HepG2 (cell line): ENCODE data around the gene METTL26. TPM values are rescaled to one million over a fixed set of nuclear protein-coding genes. Genes with fewer than 3 reads are reported as not detected.

Experiments
- AGO1 ChIP-seq: fragments of 200-400 bp; formaldehyde crosslinking; IDR thresholded peaks from 2 replicates; pipeline ENCODE4 v1.6.1; 2017; ENCODE audit warnings: mild to moderate bottlenecking, low read depth, low read length, moderate library complexity; ENCODE audit not compliant: poor library complexity, severe bottlenecking
- GATAD1 ChIP-seq: IDR thresholded peaks from 2 replicates; pipeline ENCODE4 v1.6.1; 2016; ENCODE audit warnings: missing genetic modification reagents, missing compliant biosample characterization
- HOXA5 ChIP-seq: sonication (generic); formaldehyde crosslinking; IDR thresholded peaks from 2 replicates; pipeline ENCODE4 v1.4.0; 2020; ENCODE audit warnings: missing genetic modification reagents
- JDP2 ChIP-seq: sonication (generic); formaldehyde crosslinking; IDR thresholded peaks from 2 replicates; pipeline ENCODE4 v1.8.1; 2022; ENCODE audit warnings: missing genetic modification reagents, borderline replicate concordance
- MYC ChIP-seq: sonication (generic); formaldehyde crosslinking; IDR thresholded peaks from 2 replicates; pipeline ENCODE4 v1.9.0; 2021; ENCODE audit warnings: missing genetic modification reagents, borderline replicate concordance
- PTBP1 ChIP-seq: fragments of 200-400 bp; formaldehyde crosslinking; IDR thresholded peaks from 2 replicates; pipeline ENCODE4 v1.6.1; 2018; ENCODE audit warnings: low read length, low read depth; ENCODE audit not compliant: poor library complexity, severe bottlenecking
- SCMH1 ChIP-seq: sonication (generic); formaldehyde crosslinking; IDR thresholded peaks from 2 replicates; pipeline ENCODE4 v1.9.0; 2021; ENCODE audit warnings: missing genetic modification reagents, mild to moderate bottlenecking, borderline replicate concordance
- TAF1 ChIP-seq: sonication (generic); formaldehyde crosslinking; IDR thresholded peaks from 2 replicates; pipeline ENCODE4 v1.4.0; 2020; ENCODE audit warnings: missing genetic modification reagents
- ZNF251 ChIP-seq: sonication (generic); formaldehyde crosslinking; IDR thresholded peaks from 2 replicates; pipeline ENCODE4 v1.9.0; 2021; ENCODE audit warnings: mild to moderate bottlenecking, missing genetic modification reagents
- ZNF275 ChIP-seq: sonication (generic); formaldehyde crosslinking; IDR thresholded peaks from 2 replicates; pipeline ENCODE4 v1.8.0; 2022; ENCODE audit warnings: missing genetic modification reagents, mild to moderate bottlenecking, inconsistent platforms, borderline replicate concordance
- ZNF318 ChIP-seq: sonication (generic); formaldehyde crosslinking; IDR thresholded peaks from 2 replicates; pipeline ENCODE4 v1.4.0; 2020; ENCODE audit warnings: mild to moderate bottlenecking, missing genetic modification reagents
- ZNF414 ChIP-seq: sonication (generic); formaldehyde crosslinking; IDR thresholded peaks from 2 replicates; pipeline ENCODE4 v1.5.0; 2020; ENCODE audit warnings: missing genetic modification reagents
- ZNF761 ChIP-seq: sonication (generic); formaldehyde crosslinking; conservative IDR thresholded peaks from 2 replicates; pipeline ENCODE4 v1.4.0; 2020; ENCODE audit warnings: mild to moderate bottlenecking, missing genetic modification reagents
- polyA plus RNA-seq, 8 experiments: library from polyadenylated mRNA; depleted of rRNA in 3 of 8; stranded (reverse) in 7 of 8; unstranded in 1 of 8; fragments of >200 nt; fragmentation: Illumina TruSeq in 4 of 8; extraction: Trizol in 4 of 8; gene quantifications; 2 replicates each; pipeline versions ENCODE4 v1.2.1 to v1.2.3, GENCODE V29; 2011 to 2016; ENCODE audit warnings: low read depth in 4 of 8, missing spikeins in 1 of 8, mixed read lengths in 1 of 8; ENCODE audit not compliant: insufficient read depth in 1 of 8
- total RNA-seq, 5 experiments: library from RNA; depleted of rRNA; stranded (reverse); fragments of >200 nt; fragmentation: Illumina TruSeq; extraction: Trizol; gene quantifications; 2 replicates each; pipeline ENCODE4 v1.2.3, GENCODE V29; 2016; ENCODE audit warnings: low read depth in 1 of 5
- TF ChIP-seq, protein P1 (sequence below): sonication (generic); formaldehyde crosslinking; IDR thresholded peaks from 2 replicates; pipeline ENCODE4 v1.4.0; 2020; ENCODE audit warnings: missing genetic modification reagents, borderline replicate concordance

The METTL26 gene
- total and polyA plus RNA-seq, 2 of the 13 experiments (the other 11 are each of a cell fraction or from before 2014, with no cell fraction given), result 65.5 to 70.1 TPM

- TF ChIP-seq ZNF318 (CRISPR knock-in tag) (no peak), GATAD1 (CRISPR knock-in tag) (peak; percentile 45; the same call in 1 of the 2 replicates), ZNF761 (CRISPR knock-in tag) (no peak), HOXA5 (CRISPR knock-in tag) (no peak), ZNF414 (CRISPR knock-in tag) (peak; percentile 48; the same call in 1 of the 2 replicates), TAF1 (CRISPR knock-in tag) (no peak), AGO1 (no peak), MYC (CRISPR knock-in tag) (peak; percentile 51; the same call in 1 of the 2 replicates), ZNF251 (CRISPR knock-in tag) (no peak), ZNF275 (CRISPR knock-in tag) (no peak), SCMH1 (CRISPR knock-in tag) (no peak), JDP2 (CRISPR knock-in tag) (no peak), PTBP1 (peak; percentile 28)
- TF ChIP-seq, protein P1, sequence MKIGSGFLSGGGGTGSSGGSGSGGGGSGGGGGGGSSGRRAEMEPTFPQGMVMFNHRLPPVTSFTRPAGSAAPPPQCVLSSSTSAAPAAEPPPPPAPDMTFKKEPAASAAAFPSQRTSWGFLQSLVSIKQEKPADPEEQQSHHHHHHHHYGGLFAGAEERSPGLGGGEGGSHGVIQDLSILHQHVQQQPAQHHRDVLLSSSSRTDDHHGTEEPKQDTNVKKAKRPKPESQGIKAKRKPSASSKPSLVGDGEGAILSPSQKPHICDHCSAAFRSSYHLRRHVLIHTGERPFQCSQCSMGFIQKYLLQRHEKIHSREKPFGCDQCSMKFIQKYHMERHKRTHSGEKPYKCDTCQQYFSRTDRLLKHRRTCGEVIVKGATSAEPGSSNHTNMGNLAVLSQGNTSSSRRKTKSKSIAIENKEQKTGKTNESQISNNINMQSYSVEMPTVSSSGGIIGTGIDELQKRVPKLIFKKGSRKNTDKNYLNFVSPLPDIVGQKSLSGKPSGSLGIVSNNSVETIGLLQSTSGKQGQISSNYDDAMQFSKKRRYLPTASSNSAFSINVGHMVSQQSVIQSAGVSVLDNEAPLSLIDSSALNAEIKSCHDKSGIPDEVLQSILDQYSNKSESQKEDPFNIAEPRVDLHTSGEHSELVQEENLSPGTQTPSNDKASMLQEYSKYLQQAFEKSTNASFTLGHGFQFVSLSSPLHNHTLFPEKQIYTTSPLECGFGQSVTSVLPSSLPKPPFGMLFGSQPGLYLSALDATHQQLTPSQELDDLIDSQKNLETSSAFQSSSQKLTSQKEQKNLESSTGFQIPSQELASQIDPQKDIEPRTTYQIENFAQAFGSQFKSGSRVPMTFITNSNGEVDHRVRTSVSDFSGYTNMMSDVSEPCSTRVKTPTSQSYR (CRISPR knock-in tag), result peak; percentile 12; the same call in 1 of the 2 replicates
Measured at GRCh38 chr16:680967-681745, 45.1 kb upstream of the METTL26 start (continued).
